ENCODE data around the gene LRRFIP1. TPM values are rescaled to one million over a fixed set of nuclear protein-coding genes. Genes with fewer than 3 reads are reported as not detected.

Gene LRRFIP1
- total and polyA plus RNA-seq, 2 of the 13 experiments (the other 11 are each of a cell fraction or from before 2014, with no cell fraction given): 15.9 to 40.5 TPM

- TF ChIP-seq ZNF432 (CRISPR knock-in tag; IDR thresholded peaks at IDR 0.05; ENCODE audit: borderline replicate concordance) (no peak), ZNF331 (CRISPR knock-in tag; IDR thresholded peaks at IDR 0.05) (0 out of 2 replicates have a peak, but pooled peaks have one; percentile 40), ARNTL (CRISPR knock-in tag; IDR thresholded peaks at IDR 0.05) (no peak), ZBTB46 (CRISPR knock-in tag; IDR thresholded peaks at IDR 0.05; ENCODE audit: borderline replicate concordance) (no peak), HOMEZ (CRISPR knock-in tag; IDR thresholded peaks at IDR 0.05; ENCODE audit: low read depth) (peak; percentile 67; the same call in 1 of the 2 replicates), ZNF652 (CRISPR knock-in tag; IDR thresholded peaks at IDR 0.05; ENCODE audit: borderline replicate concordance, low read depth) (no peak), NR2C2 (CRISPR knock-in tag; IDR thresholded peaks at IDR 0.05; ENCODE audit: borderline replicate concordance) (no peak), ZNF329 (CRISPR knock-in tag; IDR thresholded peaks at IDR 0.05; ENCODE audit: low read depth) (no peak), TARDBP (CRISPR knock-in tag; IDR thresholded peaks at IDR 0.05) (0 out of 2 replicates have a peak, but pooled peaks have one; percentile 46), PCBP2 (optimal IDR thresholded peaks at IDR 0.05; ENCODE audit: low read depth, low read length, poor library complexity, severe bottlenecking) (no peak), PAF1 (CRISPR knock-in tag; IDR thresholded peaks at IDR 0.05) (no peak), ZMYM4 (CRISPR knock-in tag; IDR thresholded peaks at IDR 0.05) (peak; percentile 80), TSC22D2 (CRISPR knock-in tag; IDR thresholded peaks at IDR 0.05; ENCODE audit: borderline replicate concordance) (no peak), TEAD3 (CRISPR knock-in tag; optimal IDR thresholded peaks at IDR 0.05; ENCODE audit: borderline replicate concordance) (peak; percentile 88), ZNF781 (CRISPR knock-in tag; IDR thresholded peaks at IDR 0.05; ENCODE audit: borderline replicate concordance, not compliant biosample characterization) (peak; percentile 66), KLF16 (CRISPR knock-in tag; IDR thresholded peaks at IDR 0.05) (0 out of 4 replicates have a peak, but pooled peaks of 1 of the 2 experiments have one; percentile 23), CBX5 (CRISPR knock-in tag; IDR thresholded peaks at IDR 0.05; ENCODE audit: borderline replicate concordance) (no peak), ZNF383 (CRISPR knock-in tag; IDR thresholded peaks at IDR 0.05; ENCODE audit: borderline replicate concordance) (no peak), TEAD2 (CRISPR knock-in tag; IDR thresholded peaks at IDR 0.05) (no peak), BHLHE40 (IDR thresholded peaks at IDR 0.05; ENCODE audit: low read length) (0 out of 2 replicates have a peak, but pooled peaks have one; percentile 11), ASH2L (IDR thresholded peaks at IDR 0.05; ENCODE audit: insufficient read length, low read depth, low read length) (peak; percentile 28), FOXK1 (CRISPR knock-in tag; IDR thresholded peaks at IDR 0.05; ENCODE audit: borderline replicate concordance, low read depth) (0 out of 2 replicates have a peak, but pooled peaks have one; percentile 35), ZNF557 (CRISPR knock-in tag; IDR thresholded peaks at IDR 0.05) (no peak), STAT5B (CRISPR knock-in tag; IDR thresholded peaks at IDR 0.05) (no peak), PITX1 (CRISPR knock-in tag; IDR thresholded peaks at IDR 0.05) (no peak)
- TF ChIP-seq, protein P1, sequence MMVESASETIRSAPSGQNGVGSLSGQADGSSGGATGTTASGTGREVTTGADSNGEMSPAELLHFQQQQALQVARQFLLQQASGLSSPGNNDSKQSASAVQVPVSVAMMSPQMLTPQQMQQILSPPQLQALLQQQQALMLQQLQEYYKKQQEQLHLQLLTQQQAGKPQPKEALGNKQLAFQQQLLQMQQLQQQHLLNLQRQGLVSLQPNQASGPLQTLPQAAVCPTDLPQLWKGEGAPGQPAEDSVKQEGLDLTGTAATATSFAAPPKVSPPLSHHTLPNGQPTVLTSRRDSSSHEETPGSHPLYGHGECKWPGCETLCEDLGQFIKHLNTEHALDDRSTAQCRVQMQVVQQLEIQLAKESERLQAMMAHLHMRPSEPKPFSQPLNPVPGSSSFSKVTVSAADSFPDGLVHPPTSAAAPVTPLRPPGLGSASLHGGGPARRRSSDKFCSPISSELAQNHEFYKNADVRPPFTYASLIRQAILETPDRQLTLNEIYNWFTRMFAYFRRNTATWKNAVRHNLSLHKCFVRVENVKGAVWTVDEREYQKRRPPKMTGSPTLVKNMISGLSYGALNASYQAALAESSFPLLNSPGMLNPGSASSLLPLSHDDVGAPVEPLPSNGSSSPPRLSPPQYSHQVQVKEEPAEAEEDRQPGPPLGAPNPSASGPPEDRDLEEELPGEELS (CRISPR knock-in tag; IDR thresholded peaks at IDR 0.05): 0 out of 2 replicates have a peak, but pooled peaks have one; percentile 31
Measured at GRCh38 chr2:237791977-237792727, 164.8 kb downstream of the LRRFIP1 start (continued).

All from HepG2 (cell line).